ENCODE measurements around the gene PTAFR. TPM values are rescaled to one million over a fixed set of nuclear protein-coding genes. Genes with fewer than 3 reads are reported as not detected.

The PTAFR gene
- total RNA-seq, 6 donors from 2014 or later = 10.5 to 42.3 (median 22.0) TPM

GRCh38 chr1:28126212-28126611 lies 50.3 kb downstream of the PTAFR start:
- H3K4me3 ChIP-seq = peak overlapping the region in 1 of 4 donors; percentile 4
- no peak for DNase-seq
- WGBS, 2 donors = 61 to 71% methylated on average over 3 of the region's 3 CpGs

GRCh38 chr1:28123461-28123961 lies 53.0 kb downstream of the PTAFR start:
- Histone ChIP-seq H3K4me3 (no peak overlapping the region), H3K27ac (peak overlapping the region in 3 of 4 donors; percentile 10 to 51 (median 38)), H3K27me3 (no peaks in the 10 kb centered on the region), H3K9me3 (no peaks in the 10 kb centered on the region), H3K4me1 (no peaks in the 10 kb centered on the region), H3K36me3 (no peaks in the 10 kb centered on the region)
- peak in 1 of 2 donors; percentile 36 for DNase-seq
- ATAC-seq (ENCODE audit: low FRiP score in 2 of 2) = peak; percentile 61 to 73
- 28 to 39% methylated on average over 4 of the region's 4 CpGs for WGBS, 2 donors
- no peak for TF ChIP-seq EP300 (IDR thresholded peaks at IDR 0.05)
- TF ChIP-seq CTCF (IDR thresholded peaks at IDR 0.05) = no peak
- TF ChIP-seq POLR2AphosphoS5 (IDR thresholded peaks at IDR 0.05) = no peak
- TF ChIP-seq POLR2A (IDR thresholded peaks at IDR 0.05) = no peak

More at GRCh38 chr1:28126212-28126611, 50.3 kb downstream of the PTAFR start:
- H3K9me3 ChIP-seq = no peaks in the 10 kb centered on the region
- peak overlapping the region in 3 of 4 donors; percentile 53 to 80 (median 63) for H3K27ac ChIP-seq
- no peaks in the 10 kb centered on the region for H3K27me3 ChIP-seq
- TF ChIP-seq EP300 (IDR thresholded peaks at IDR 0.05) (no peak), POLR2AphosphoS5 (IDR thresholded peaks at IDR 0.05) (no peak), CTCF (IDR thresholded peaks at IDR 0.05) (no peak), POLR2A (IDR thresholded peaks at IDR 0.05) (no peak)
- peaks cover 0 to 7% (median 2%) of the 10 kb centered on the region in 4 donors for H3K4me1 ChIP-seq
- ATAC-seq (ENCODE audit: low FRiP score in 2 of 2) = no peak
- H3K36me3 ChIP-seq = no peaks in the 10 kb centered on the region

- no peaks in the 10 kb centered on the region for H3K9me3 ChIP-seq
- no peaks in the 10 kb centered on the region for H3K36me3 ChIP-seq
- H3K27me3 ChIP-seq = no peaks in the 10 kb centered on the region
- H3K27ac ChIP-seq = no peak overlapping the region
- H3K4me1 ChIP-seq = no peaks in the 10 kb centered on the region
- no peak for ATAC-seq (ENCODE audit: low FRiP score in 2 of 2)
- WGBS, 2 donors = 81 to 87% methylated on average over 3 of the region's 3 CpGs
- no peak for DNase-seq
- TF ChIP-seq POLR2AphosphoS5 (IDR thresholded peaks at IDR 0.05) (no peak), CTCF (IDR thresholded peaks at IDR 0.05) (no peak), POLR2A (IDR thresholded peaks at IDR 0.05) (no peak), EP300 (IDR thresholded peaks at IDR 0.05) (no peak)
- H3K4me3 ChIP-seq = no peak overlapping the region
Measured at GRCh38 chr1:28122183-28122582, 54.3 kb downstream of the PTAFR start.

GRCh38 chr1:28119556-28119955 lies 56.9 kb downstream of the PTAFR start:
- no peaks in the 10 kb centered on the region for H3K9me3 ChIP-seq
- H3K4me1 ChIP-seq = peaks cover 0 to 6% (median 0%) of the 10 kb centered on the region in 4 donors
- H3K27ac ChIP-seq = no peak overlapping the region
- ATAC-seq (ENCODE audit: low FRiP score in 2 of 2) (no peak), DNase-seq (peak in 1 of 2 donors; percentile 30)
- WGBS, 2 donors = 93 to 97% methylated on average over 8 of the region's 8 CpGs
- no peaks in the 10 kb centered on the region for H3K27me3 ChIP-seq
- TF ChIP-seq POLR2A (IDR thresholded peaks at IDR 0.05) (no peak), POLR2AphosphoS5 (IDR thresholded peaks at IDR 0.05) (no peak), EP300 (IDR thresholded peaks at IDR 0.05) (no peak), CTCF (IDR thresholded peaks at IDR 0.05) (no peak)
- no peak overlapping the region for H3K4me3 ChIP-seq
- H3K36me3 ChIP-seq = no peaks in the 10 kb centered on the region

Data from upper lobe of left lung (tissue), 6 donors.